HG03066 (cell line): Measurements from ENCODE around the gene PSMB11.

ENCODE experiments used
- ATAC-seq: cut with Tn5 transposase; IDR thresholded peaks from one replicate; pipeline ENCODE4 v1.9.1; 2021; ENCODE audit warnings: low read depth; ENCODE audit not compliant: unreplicated experiment

Gene PSMB11

GRCh38 chr14:23040100-23040499, 1.9 kb upstream of the PSMB11 start:
- no peak for ATAC-seq

GRCh38 chr14:23041729-23042128, 283 bp upstream of the PSMB11 start:
- no peak for ATAC-seq

- ATAC-seq, result no peak
Measured at GRCh38 chr14:23043145-23043544, 1.1 kb downstream of the PSMB11 start.

GRCh38 chr14:23043754-23044153, 1.7 kb downstream of the PSMB11 start:
- no peak for ATAC-seq

- no peak for ATAC-seq
Measured at GRCh38 chr14:23044840-23045239, 2.8 kb downstream of the PSMB11 start.

DNA sequence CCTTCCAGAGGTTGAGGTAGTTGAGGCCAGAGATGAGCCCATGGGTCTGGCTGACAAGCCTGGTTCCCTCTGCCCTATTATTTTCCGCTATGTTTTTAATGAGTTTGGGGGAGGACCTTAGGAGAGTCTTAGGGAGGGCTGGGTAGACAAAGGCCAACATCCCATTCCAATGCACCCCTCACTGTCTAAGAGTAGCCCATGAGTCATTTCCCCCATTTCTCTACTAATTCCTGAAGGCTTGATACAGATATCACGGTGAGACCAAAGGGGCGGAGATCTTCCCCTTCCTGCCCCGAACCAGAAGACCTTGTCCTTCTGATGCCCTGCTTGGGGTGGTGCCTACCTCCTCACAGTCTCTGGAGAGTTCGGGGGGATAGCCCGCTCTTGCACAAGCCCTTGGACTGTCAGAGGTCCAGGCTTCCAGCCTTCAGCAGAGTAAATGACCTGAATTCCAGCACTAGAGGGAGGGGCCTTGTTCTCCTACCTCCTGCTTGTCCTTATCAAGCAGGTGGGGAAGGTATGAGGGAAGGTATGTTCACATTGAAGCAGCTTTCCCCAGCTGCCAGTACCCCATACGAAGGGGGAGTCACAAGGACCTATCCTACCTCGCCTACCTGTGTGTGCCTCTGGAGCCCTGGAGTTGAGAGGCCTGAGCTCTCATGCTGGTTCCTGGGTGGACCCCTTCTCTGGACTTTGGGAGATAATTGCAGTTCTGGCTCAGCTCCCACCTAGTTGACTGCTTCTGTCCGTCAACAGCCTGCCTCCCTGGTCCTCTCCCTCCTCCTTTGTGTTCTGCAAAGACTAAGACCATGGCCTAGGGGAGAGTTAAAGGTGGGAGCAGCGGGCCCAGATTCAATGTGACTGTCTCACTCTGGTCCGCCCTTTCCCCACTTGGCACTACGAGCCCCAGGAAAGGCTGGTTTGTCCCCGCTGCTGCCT, 3.7 kb downstream of the PSMB11 start:
- no peak for ATAC-seq

DNA sequence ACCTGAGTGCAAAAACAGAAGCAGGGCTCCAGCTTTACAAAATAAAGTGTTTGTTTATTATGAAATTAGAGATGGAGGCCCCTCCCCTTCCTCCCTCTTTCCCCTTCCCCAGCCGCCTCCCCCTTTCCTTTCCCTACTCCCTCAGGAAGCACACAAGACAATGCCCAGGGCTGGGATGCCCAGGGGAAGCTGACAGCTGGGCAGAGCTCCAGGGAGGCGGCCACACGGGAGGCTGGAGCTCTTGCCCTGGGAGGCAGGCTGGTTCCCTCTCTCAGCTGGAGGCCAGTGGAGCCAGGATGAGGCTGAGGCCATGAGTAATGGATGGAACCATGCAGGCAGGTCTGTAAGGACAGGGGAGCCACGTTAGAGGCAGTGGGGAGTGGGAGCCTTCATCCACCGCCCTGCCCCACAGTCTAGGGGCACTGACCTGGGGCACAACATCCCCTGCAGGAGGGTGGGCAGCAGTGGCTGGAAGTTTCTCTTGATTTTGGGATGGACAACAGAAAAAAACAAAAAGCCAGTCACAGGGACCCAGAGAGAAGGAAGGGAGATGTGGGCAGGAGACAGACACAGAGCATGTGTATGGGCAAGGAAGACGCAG, 5.1 kb downstream of the PSMB11 start:
- no peak for ATAC-seq

- no peak for ATAC-seq
Measured at GRCh38 chr14:23047751-23048693, 6.0 kb downstream of the PSMB11 start.

DNA sequence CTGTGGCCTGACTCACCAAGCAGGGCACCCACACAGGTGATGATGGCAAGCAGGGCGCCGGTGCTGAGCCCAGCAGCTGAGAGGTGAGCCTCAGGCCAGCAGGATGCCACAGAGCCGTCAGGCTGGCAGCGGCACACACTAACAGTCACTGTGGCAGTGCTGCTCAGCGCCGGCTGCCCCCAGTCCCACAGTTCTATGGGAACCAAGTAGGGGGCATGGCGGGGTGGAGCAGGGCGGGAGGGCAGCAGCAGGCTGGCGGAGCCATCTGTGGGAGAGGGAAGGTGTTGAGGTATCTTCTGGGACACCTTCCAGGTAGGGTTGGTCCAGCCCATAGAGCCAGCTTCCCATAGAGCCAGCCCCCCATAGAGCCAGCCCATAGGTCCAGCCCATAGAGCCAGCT, 7.0 kb downstream of the PSMB11 start:
- no peak for ATAC-seq

DNA sequence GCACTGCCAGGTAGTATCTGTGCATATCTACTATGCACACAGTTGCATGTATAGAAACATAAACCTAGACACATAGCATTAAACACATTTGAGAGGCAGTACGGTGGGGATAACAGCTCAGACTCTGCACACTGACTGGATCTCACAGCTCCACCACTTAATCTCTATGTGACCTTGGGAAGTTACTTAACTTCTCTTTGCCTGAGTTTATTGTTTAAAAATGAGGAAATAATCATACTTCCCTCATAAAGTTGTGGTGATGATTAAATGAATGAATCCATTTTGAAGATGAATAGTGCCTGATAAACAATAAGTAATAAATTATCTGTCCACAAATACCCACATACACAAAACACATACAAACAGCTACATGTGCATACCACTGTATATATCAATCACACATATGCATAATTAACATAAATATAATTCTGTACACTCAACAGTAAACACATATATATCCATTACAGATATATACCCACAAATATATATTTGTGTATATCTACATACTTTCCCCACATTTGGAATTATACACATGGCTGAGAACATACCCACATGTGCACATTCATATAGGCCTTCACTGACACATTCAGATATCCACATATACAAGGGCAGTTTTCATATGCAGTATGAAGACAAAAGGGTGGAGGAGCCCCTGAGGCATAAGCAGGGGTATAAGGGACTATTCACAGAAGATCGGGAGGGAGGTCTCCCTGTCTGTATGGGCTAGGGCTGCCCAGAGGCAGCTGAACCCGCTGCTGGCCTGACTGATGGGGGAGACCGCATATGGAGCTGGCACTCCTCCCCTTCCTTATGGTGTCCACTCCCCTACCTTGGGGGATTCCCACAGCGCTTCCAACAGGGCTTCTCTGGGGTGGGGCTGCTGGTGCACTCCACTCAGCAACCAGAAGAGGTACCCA, 9.4 kb downstream of the PSMB11 start:
- ATAC-seq, result no peak

DNA sequence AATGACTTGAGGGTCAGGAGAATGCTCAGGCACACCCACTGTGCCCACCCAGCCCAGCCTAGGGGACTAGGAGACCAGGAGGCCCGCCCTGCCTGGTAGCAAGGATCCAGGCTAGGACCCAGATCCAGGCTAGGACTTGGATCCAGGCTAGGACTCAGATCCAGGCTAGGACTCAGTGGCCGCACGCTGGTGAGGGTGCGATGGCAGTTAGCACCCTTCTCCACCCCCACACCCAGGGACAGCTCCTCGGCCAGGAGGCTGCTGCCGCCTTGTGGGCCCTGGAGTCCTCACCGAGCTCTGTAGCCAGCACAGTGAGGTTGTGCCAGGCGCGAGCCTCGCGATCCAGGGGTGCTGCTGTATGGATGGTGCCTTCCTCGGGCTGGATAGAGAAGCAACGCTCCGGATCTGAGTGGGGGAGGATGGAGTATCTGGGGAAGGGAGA, 10.2 kb downstream of the PSMB11 start:
- ATAC-seq, result no peak

GRCh38 chr14:23052671-23053070, 10.7 kb downstream of the PSMB11 start:
- ATAC-seq, result no peak

GRCh38 chr14:23053426-23053825, 11.4 kb downstream of the PSMB11 start:
- no peak for ATAC-seq

DNA sequence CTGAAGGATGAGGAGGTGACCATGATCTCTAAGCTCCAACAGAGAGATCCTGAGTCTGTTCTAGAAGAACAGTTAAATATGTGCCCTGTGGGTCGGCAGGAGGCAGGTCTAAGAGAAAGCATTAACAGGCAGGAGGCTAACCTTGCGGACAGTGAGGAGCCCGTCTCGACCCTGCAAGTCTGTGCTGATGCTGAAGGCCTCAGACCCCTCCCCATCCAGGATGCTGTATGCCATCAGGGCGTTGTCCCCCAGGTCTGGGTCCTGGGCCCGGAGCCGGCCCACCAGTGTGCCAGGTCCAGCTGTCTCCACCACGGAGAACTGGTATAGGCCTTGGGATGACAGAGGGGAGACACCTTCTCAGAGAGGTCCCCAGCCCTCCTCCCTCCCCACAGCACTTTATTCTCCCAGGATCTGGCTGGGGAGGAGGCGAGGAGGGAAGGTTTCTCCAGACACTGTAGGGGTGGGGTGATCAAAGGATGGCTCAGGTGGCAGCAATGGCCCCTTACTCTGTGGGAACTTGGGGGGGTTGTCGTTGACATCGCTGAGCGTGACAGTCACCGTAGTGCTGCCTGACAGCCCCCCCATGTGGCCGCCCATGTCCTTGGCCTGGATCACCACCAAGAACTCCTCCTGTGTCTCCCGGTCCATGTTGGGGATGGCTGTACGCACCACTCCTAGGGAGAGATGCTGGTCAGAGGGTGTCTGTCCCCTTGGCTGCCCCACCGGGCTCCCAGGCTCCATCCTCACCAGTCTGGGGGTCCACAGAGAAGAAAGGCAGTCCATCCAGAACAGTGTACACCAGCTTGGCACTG, 12.2 kb downstream of the PSMB11 start:
- ATAC-seq, result no peak

DNA sequence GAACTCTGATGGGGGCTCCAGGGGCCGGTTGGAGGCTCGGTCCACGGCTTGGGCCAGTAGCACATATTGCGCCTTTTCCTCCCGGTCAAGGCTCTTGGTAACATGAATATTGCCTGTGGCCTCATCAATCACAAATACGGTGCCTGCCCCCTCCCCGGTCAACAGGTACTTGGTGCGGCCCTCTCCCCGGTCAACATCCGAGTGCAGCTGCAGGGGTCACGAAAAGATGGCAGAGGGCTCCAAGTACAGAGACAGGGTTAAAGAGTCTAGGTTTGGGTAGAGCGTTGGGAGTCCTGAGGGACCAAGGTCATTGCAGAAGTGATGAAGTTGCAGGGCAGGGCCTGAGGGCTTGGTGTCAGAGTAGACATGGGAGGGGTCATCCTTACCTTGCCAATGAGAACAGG, 13.1 kb downstream of the PSMB11 start:
- no peak for ATAC-seq

DNA sequence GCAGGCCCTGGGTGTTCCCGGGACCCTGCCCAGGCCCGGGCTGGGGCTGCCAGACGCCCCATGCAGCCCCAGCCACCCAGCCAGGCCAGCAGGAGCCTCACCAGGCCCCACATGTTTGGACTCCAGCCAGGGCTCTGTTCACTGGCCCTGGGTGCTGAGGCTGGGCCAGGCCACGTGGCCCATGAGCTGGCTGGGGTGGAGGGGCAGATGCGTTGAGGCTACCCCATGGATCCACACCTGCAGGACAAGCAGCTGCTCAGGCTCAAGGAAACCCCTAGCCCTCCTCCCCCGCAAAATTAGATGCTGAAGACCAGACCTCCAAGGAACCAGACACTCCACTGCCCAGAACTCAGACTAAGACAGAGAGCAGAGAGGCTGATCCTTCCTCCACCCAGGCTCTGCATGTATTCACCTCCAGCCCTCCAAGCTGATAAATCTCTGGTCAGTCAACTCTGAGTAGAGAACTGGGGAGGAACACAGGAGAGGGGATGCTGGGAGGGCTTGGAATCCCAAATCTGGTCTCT, 13.7 kb downstream of the PSMB11 start:
- no peak for ATAC-seq

GRCh38 chr14:23056145-23056955, 14.3 kb downstream of the PSMB11 start:
- ATAC-seq, result peak; percentile 43
